ENCODE results near the gene SMIM5. TPM values are rescaled to one million over a fixed set of nuclear protein-coding genes. Genes with fewer than 3 reads are reported as not detected.
A peak's percentile ranks its signal among the peaks of the same experiment; 100 is the strongest.

The SMIM5 gene
- total and polyA plus RNA-seq, 9 of the 15 experiments (the other 6 are each of a cell fraction or from before 2014, with no cell fraction given) = 0.08 TPM; not detected in 8

DNA sequence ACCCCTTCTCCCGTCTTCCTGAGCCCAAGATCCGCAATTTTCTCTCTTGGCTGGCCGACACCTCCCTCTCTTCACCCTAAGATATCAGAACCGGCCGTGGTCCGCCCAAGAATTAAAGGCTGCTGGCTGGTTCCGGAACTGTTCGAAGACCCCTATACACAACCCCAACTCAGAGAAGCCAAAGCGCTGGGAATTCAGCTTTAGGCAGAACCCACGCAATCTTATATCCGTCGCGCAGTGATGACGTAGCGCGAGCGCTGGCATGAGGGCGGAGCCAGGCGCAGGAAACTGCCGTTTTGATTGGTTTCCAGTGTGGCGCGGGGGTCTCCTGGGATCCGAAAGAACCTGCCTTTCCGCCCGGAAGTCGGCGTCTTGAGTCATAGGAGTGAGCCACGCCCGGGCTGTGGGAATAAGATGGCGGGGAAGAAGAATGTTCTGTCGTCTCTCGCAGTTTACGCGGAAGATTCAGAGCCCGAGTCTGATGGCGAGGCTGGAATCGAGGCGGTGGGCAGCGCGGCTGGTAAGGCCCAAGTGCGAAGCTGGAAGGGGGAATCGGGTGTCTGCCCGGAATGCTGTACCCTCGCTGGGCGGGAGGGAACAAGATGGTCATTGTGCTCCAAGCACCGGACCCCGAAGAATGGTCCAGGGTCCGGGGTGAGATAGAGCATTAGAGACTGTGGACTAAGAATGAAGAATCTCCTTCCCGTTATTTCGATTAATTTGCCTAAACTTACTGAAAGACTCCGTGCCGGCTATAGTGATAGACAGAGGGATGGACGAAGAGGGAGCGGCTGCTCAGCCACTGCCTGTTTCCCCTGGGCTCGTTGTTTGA lies 33.9 kb downstream of the SMIM5 start, which contains the start of the genes RECQL5 and SAP30BP (continued):
- no peak for TF ChIP-seq PBX2 (CRISPR knock-in tag; IDR thresholded peaks at IDR 0.05; ENCODE audit: low read depth)
- TF ChIP-seq PBX2 (tag; conservative IDR thresholded peaks at IDR 0.05; ENCODE audit: low read depth) = no peak
- TF ChIP-seq, protein P1, sequence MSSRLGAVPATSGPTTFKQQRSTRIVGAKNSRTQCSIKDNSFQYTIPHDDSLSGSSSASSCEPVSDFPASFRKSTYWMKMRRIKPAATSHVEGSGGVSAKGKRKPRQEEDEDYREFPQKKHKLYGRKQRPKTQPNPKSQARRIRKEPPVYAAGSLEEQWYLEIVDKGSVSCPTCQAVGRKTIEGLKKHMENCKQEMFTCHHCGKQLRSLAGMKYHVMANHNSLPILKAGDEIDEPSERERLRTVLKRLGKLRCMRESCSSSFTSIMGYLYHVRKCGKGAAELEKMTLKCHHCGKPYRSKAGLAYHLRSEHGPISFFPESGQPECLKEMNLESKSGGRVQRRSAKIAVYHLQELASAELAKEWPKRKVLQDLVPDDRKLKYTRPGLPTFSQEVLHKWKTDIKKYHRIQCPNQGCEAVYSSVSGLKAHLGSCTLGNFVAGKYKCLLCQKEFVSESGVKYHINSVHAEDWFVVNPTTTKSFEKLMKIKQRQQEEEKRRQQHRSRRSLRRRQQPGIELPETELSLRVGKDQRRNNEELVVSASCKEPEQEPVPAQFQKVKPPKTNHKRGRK (tag; IDR thresholded peaks at IDR 0.05) = no peak
- peak; percentile 91 for TF ChIP-seq POLR2A (conservative IDR thresholded peaks at IDR 0.05)
- peak; percentile 68 for TF ChIP-seq TAF7 (tag; IDR thresholded peaks at IDR 0.05)
- TF ChIP-seq CREB1 (IDR thresholded peaks at IDR 0.05) = peak; percentile 98
- TF ChIP-seq CREB1 (CRISPR knock-in tag; IDR thresholded peaks at IDR 0.05) = peak; percentile 98
- TF ChIP-seq POLR2AphosphoS5 (IDR thresholded peaks at IDR 0.05; ENCODE audit: control insufficient read depth, insufficient read depth, low read depth, low read length) = peak; percentile 92
- TF ChIP-seq ZNF217 (CRISPR knock-in tag; IDR thresholded peaks at IDR 0.05) = no peak
- no peak for TF ChIP-seq PRMT5 (CRISPR knock-in tag; IDR thresholded peaks at IDR 0.05)
- no peak for TF ChIP-seq RBM39 (optimal IDR thresholded peaks at IDR 0.05; ENCODE audit: low read depth, low read length)
- peak; percentile 47; the same call in 1 of the 2 replicates for TF ChIP-seq KLF1 (tag; IDR thresholded peaks at IDR 0.05)
- TF ChIP-seq ZNF436 (CRISPR knock-in tag; IDR thresholded peaks at IDR 0.05) = 0 out of 2 replicates have a peak, but pooled peaks have one; percentile 40
- TF ChIP-seq, protein P2, sequence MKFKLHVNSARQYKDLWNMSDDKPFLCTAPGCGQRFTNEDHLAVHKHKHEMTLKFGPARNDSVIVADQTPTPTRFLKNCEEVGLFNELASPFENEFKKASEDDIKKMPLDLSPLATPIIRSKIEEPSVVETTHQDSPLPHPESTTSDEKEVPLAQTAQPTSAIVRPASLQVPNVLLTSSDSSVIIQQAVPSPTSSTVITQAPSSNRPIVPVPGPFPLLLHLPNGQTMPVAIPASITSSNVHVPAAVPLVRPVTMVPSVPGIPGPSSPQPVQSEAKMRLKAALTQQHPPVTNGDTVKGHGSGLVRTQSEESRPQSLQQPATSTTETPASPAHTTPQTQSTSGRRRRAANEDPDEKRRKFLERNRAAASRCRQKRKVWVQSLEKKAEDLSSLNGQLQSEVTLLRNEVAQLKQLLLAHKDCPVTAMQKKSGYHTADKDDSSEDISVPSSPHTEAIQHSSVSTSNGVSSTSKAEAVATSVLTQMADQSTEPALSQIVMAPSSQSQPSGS (CRISPR knock-in tag; IDR thresholded peaks at IDR 0.05) = no peak
- TF ChIP-seq HMGXB4 (CRISPR knock-in tag; IDR thresholded peaks at IDR 0.05) = no peak
- no peak for TF ChIP-seq ZFP1 (CRISPR knock-in tag; IDR thresholded peaks at IDR 0.05)
- no peak for TF ChIP-seq DNMT1 (IDR thresholded peaks at IDR 0.05)
- no peak for TF ChIP-seq HMG20A (CRISPR knock-in tag; conservative IDR thresholded peaks at IDR 0.05)
- no peak for TF ChIP-seq RAD21 (CRISPR knock-in tag; conservative IDR thresholded peaks at IDR 0.05 in 1 of 2, IDR thresholded peaks at IDR 0.05 in 1 of 2)
- TF ChIP-seq ZNF395 (CRISPR knock-in tag; IDR thresholded peaks at IDR 0.05) = no peak
